Fibroblast of the aortic adventitia (primary cell): ENCODE measurements around the gene CPS1. TPM values are rescaled to one million over a fixed set of nuclear protein-coding genes. Genes with fewer than 3 reads are reported as not detected.

ENCODE experiments used
- DNase-seq: peaks from one replicate; pipeline ENCODE4 v3.0.0-alpha.2; 2010; ENCODE audit warnings: low read depth
- H3K4me3 ChIP-seq: 2 replicates; pipeline ENCODE4 v1.5.1; 2011; ENCODE audit warnings: low read depth, mild to moderate bottlenecking, control low read depth, low read length, moderate library complexity
- CTCF ChIP-seq: IDR thresholded peaks from 2 replicates; pipeline ENCODE4 v1.5.1; 2011; ENCODE audit warnings: mild to moderate bottlenecking, low read length, control low read depth, inconsistent platforms; ENCODE audit not compliant: insufficient read depth
- total RNA-seq: library from RNA; depleted of rRNA; stranded (reverse); fragments of >200 nt; gene quantifications from 2 replicates; pipeline ENCODE4 v1.2.3, GENCODE V29; 2012; ENCODE audit warnings: low replicate concordance

The CPS1 gene
- total RNA-seq, 1 donor = 35.7 TPM

DNA sequence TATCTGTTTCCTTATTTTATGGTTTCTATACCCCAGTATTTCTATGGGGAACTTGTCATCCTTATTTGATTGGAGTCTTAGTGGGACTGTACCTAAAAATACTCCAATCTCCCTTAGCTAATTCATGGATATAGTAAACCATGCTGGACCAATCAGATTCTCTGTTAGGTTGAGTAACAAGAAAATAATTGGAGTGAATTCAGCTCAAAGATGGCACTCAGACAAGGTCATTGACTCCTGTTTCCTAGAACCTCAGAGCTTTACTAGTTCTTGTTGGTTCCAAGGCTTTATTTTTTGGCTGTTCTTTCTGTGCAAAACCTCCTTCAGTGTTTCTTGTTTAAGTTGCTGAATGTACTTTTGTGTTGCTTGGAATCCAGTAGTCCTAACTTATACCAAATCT is 31.9 kb upstream of the CPS1 start:
- no peak for DNase-seq
- no peak overlapping the region for H3K4me3 ChIP-seq
- TF ChIP-seq CTCF = no peak

DNA sequence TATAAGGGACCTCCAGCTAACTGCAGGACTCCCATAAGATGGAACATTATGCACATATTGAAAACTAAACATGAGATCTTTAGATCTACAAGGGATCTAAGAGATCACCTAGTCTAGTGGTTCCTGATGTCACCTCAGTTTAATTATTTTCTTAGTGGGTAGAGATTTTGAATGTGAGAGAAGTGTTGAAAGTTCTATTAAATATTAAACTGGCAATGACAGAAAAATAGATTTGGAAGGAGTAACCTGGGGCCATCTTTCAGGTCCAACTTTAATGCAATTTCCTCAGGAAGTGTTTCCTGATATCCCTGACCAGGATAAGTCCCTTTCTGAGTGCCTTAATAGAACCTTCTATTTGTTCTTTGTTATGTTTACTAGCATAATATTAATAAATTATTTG is 29.1 kb upstream of the CPS1 start:
- DNase-seq = no peak
- no peak for TF ChIP-seq CTCF
- H3K4me3 ChIP-seq = no peak overlapping the region

DNA sequence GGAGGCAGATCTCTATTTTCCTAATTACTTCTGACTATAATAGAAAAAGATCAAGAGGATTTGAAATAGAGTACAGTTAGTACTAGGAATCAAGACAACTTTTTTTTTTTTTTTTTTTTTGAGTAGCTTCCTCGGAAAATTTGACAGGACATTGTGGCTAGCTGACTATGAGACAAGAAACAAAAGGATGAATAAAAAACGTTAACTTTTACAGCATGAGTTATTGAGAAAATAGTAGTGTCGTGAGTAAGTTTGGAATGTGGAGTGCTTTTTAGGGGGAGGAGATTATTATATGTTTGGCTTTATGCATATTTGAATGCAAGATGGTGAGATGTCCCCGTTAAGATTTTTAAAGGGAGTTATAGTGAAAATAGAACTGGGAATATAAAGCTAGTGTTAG is 27.7 kb upstream of the CPS1 start:
- DNase-seq = peak; percentile 9
- TF ChIP-seq CTCF = no peak
- H3K4me3 ChIP-seq = no peak overlapping the region

GRCh38 chr2:210531050-210531449 is 25.3 kb upstream of the CPS1 start:
- H3K4me3 ChIP-seq = no peak overlapping the region
- DNase-seq = no peak
- no peak for TF ChIP-seq CTCF

DNA sequence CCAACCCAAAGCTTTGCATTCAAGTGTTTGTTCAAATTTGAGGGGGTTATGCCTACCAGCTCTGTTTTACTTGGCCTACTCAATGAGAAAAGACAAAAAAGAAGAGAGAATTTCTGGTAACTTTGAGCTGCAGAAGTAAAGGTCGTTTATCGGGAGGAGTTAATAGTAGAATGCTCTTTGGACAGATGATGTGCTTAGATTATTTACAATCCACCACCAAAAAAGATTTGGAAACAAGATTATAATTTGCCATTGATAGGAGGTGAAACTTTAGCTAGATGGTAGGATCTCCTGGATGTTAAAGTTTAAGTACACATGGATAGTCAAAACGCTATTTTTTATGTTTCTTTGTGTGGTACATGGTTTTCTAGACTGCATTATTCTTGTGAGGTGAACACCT is 24.9 kb upstream of the CPS1 start:
- TF ChIP-seq CTCF = no peak
- no peak for DNase-seq
- no peak overlapping the region for H3K4me3 ChIP-seq

DNA sequence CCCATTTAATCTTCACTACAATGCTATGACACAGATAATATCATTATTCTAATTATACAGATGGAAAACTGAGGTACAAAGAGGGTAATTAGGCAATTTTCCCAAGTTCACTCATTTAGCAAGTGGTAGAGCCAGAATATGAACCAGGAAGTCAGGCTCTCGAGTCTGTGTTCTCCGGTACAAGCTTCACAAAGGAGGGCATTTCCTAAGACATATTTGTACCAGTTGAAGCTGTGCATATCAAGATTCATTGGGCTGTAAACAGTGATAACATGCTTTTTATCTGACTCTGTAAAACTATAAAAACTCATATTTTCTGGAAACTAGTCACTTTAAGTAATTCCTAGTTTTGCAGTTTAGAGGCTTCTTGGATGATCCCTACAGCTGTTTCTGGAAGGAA is 23.0 kb upstream of the CPS1 start:
- no peak overlapping the region for H3K4me3 ChIP-seq
- no peak for TF ChIP-seq CTCF
- DNase-seq = no peak

DNA sequence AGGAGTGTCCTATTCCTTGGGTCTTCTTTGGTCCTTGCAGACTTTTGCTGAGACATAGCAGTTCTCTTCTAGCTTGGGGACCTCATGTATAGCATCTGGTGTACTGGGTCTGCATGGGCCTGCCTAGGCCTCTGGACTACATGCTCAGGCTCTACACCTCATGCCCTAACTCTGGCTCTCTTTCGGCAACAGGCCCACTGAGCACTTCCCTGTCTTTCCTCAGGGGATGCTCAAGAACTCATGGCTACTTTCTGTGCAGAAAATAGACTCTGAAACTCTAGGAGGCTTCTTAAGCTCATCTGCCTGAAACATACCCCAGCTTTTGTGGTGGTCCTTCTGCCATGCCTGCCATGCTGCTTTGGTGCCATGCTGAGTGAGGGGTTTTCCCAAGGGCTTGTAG is 21.5 kb upstream of the CPS1 start:
- DNase-seq = no peak
- no peak overlapping the region for H3K4me3 ChIP-seq
- TF ChIP-seq CTCF = no peak
